Spleen (tissue), 7 donors: Measurements from ENCODE around the gene CPD.
"Not testable (repeated sequence)": the region's sequence is repeated elsewhere in the genome, so short reads cannot be mapped to it uniquely, and the experiment has no call there.

Experiments used
- POLR2A ChIP-seq, 3 donors: fragments of 450-650 bp; IDR thresholded peaks; one replicate each; pipeline ENCODE4 v1.5.1; 2017; ENCODE audit warnings: antibody characterized with exemption in 3 of 3, mild to moderate bottlenecking in 1 of 3
- POLR2AphosphoS5 ChIP-seq, 3 donors: sonication (generic); formaldehyde crosslinking; IDR thresholded peaks; one replicate each; pipeline ENCODE4 v1.5.1; 2017; ENCODE audit warnings: antibody characterized with exemption in 3 of 3
- TF ChIP-seq, protein P1 (sequence below), 11 experiments: fragments of 200-600 bp in 7 of 11; fragments of 450-650 bp in 4 of 11; sonication (generic) in 4 of 11; IDR thresholded peaks in 8 of 11; conservative IDR thresholded peaks in 3 of 11; 1 replicate in 7 of 11; 2 replicates in 4 of 11; pipeline versions ENCODE4 v1.4.0 to v1.8.0; 2016 to 2021; ENCODE audit warnings: antibody characterized with exemption in 11 of 11, inconsistent platforms in 4 of 11, mild to moderate bottlenecking in 1 of 11
- donor health status: DM: no; HTN: no; CAD: no; lungs with moderate emphysema.
- donor health status: DM: no; HTN: no; CAD: no.
- donor health status: DM: no; HTN: no; CAD: no.

DNA sequence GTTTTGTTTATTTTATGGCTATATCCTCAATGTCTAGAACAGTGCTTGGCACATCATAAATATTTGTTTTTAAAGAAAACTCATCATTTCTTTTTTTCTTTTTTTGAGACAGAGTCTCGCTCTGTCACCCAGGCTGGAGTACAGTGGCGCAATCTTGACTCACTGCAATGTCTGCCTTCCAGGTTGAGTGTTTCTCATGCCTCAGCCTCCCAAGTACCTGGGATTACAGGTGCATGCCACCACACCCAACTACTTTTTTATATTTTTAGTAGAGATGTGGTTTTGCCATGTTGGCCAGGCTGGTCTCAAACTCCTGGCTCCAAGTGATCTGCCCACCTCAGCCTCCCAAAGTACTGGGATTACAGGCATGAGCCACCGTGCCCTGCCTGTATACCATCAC, 35.5 kb upstream of the CPD start:
- TF ChIP-seq, protein P1, sequence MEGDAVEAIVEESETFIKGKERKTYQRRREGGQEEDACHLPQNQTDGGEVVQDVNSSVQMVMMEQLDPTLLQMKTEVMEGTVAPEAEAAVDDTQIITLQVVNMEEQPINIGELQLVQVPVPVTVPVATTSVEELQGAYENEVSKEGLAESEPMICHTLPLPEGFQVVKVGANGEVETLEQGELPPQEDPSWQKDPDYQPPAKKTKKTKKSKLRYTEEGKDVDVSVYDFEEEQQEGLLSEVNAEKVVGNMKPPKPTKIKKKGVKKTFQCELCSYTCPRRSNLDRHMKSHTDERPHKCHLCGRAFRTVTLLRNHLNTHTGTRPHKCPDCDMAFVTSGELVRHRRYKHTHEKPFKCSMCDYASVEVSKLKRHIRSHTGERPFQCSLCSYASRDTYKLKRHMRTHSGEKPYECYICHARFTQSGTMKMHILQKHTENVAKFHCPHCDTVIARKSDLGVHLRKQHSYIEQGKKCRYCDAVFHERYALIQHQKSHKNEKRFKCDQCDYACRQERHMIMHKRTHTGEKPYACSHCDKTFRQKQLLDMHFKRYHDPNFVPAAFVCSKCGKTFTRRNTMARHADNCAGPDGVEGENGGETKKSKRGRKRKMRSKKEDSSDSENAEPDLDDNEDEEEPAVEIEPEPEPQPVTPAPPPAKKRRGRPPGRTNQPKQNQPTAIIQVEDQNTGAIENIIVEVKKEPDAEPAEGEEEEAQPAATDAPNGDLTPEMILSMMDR (IDR thresholded peaks at IDR 0.05 in 8 of 11, conservative IDR thresholded peaks at IDR 0.05 in 3 of 11) = not testable (repeated sequence)
- TF ChIP-seq POLR2A, POLR2AphosphoS5 (IDR thresholded peaks at IDR 0.05): not testable (repeated sequence)
